Measurements from ENCODE around the gene BIK.
A peak's percentile ranks its signal among the peaks of the same experiment; 100 is the strongest.

Gene BIK, protein sequence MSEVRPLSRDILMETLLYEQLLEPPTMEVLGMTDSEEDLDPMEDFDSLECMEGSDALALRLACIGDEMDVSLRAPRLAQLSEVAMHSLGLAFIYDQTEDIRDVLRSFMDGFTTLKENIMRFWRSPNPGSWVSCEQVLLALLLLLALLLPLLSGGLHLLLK

GRCh38 chr22:43110444-43110926 lies at the start of gene BIK:
TSS of gene BIK (plus strand) at chr22:43110750. CDS start at chr22:43124023, 13,273 bp downstream.
- DNase-seq: peak; percentile 41 to 57

DNA sequence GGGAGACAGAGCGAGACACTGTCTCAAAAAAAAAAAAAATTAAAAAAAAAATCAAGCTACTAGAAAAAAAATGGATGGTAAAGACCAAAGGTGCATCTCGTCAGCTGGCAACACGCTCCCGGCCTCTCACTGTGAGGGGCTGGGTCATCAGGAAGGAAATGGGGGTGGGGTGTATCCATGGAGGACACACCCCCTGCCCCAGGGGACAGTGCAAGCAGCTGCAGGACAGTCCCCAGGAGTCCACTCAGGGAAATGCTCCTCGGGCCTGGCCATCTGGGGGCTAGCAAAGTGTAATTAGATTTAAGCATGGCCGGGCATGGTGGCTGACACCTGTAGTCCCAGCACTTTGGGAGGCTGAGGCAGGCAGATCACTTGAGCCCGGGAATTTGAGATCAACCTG lies 44.4 kb upstream of the BIK start:
- DNase-seq: no peak

- DNase-seq: no peak
Measured at GRCh38 chr22:43066844-43067385, 43.6 kb upstream of the BIK start.

- no peak for DNase-seq
Measured at GRCh38 chr22:43077121-43077877, 33.3 kb upstream of the BIK start.

- DNase-seq: no peak
Measured at GRCh38 chr22:43078522-43078921, 32.0 kb upstream of the BIK start.

- DNase-seq: no peak
Measured at GRCh38 chr22:43079742-43080141, 30.8 kb upstream of the BIK start.

GRCh38 chr22:43080616-43081015 lies 29.9 kb upstream of the BIK start:
- DNase-seq: no peak

- no peak for DNase-seq
Measured at GRCh38 chr22:43081968-43082367, 28.6 kb upstream of the BIK start.

DNA sequence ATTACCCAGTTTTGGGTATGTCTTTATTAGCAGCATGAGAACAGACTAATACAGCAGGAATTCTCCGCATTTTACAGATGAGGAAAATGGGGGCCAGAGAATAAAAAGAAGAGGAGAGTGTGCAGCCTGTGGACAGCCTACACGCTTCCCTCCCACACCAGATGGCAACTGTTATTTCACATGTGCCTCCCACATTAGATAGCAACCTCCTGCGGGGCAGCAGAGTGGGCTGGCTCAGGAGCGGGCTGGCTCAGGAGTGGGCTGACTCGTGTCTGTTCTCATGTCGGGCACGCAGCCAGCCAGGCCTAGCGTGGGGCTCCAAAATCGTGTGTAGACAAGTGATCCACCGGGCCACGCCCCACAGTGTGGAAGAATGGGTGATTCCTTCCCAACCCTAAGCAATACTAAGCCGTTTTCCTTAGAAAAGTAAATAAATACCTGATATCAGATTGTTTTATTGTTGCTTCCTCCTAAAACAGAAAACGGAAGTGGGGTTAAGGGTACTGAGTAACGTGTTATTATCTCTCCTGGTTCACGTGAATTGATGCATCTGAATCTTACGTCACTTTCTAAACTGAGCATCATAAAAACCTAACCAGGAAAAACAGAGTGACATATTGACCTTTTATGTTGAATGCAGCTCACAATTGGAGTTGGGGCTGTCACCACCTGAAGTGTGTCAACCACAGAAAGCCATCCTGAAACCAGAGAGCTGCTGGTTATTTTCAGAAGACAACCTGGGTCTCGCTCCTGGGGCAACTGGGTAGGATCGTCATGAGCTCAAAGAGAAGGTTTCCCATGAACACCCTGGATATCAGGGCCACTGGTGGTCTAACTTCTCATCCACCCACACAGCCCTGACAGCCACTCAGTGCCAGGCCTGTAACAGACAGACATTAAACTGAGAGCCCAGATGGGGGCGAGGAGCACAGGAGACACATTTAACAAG lies 24.6 kb upstream of the BIK start:
- no peak for DNase-seq

- no peak for DNase-seq
Measured at GRCh38 chr22:43088627-43088983, 21.9 kb upstream of the BIK start.

DNA sequence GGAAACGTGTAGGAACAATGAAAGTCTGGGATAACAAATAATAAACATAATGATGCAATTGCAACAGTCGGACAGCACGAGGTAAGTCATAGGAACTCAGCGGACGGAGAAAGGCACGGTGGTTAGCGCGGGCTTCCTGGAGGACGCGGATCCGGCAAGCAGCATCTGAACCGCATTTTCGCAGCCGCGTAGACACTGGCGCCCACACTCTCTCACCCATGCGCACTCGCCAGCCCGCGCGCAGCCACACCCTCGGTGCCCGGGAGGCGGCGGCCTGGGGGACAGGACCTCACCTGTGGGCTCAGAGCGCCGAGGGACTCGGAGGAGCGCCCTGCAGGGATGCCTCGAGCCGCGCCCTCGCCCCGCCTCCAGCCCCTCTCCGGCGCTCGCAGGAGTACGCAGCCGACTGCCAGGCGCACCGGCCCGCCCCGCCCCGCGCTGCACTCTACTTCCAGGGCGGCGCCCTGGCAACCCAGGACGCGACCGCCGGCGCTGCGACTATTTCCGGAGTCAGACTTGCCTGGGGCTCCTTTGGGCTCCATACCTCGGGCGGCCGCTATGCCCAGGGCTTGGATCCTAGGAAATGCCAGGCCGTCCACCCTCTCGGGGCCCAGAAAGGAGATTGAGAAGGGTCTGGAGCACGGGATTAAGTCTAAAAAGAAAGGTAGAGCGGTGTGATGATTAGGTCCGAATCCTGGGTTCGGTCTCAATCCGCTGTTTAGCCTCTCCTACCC lies 21.4 kb upstream of the BIK start, which contains the start of gene TTLL1:
Gene TTLL1 (minus strand): TSS at position 408 of the 734 bp plus-strand sequence. CDS start 13,805 bp downstream, outside the sequence.
- peak; percentile 91 to 92 for DNase-seq

DNA sequence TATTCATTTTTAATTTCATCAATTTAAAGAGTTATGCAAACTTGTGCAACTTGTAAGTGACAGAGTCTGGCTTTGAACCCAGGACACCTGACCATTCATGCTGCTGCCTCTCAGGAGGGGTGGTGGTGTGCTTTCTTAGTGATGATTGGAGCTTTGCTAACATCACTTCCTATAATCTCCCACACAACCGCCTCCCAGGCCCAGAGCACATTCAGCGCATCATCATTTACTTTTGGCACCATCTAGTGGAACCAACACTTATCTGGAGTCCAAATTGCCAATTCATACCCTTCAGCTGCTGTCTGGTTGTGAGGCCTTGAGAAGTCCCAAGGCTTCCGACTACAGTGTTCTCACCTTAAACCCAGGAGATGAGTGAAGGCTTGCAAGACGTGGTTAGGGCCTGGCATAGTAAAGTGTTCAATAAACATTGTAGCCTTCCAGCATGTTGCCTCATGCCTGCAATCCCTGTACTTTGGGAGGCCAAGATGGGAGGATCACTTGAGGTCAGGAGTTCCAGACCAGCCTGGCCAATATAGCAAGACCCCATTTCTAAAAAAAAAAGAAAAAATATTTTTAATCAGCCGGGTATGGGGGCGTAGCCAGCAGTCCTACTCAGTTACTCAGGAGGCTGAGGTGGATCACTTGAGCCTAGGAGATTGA lies 20.3 kb upstream of the BIK start:
- peak; percentile 53 to 61 for DNase-seq

DNA sequence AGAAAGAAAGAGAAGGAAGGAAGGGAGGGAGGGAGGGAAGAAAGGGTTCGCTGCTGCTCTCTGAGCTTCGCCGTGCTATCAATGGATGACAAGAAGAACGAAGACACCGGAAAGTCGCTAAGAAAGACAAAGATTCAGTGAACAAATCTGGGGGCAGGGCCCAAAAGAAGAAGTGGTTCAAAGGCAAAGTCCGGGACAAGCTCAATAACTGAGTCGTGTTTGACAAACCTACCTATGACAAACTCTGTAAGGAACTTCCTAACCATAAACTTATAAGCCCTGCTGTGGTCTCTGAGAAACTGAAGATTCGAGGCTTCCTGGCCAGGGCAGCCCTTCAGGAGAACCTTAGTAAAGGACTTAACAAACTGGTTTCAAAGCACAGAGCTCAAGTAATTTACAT lies 18.5 kb upstream of the BIK start:
- DNase-seq: no peak

- no peak for DNase-seq
Measured at GRCh38 chr22:43094085-43094484, 16.5 kb upstream of the BIK start.

DNA sequence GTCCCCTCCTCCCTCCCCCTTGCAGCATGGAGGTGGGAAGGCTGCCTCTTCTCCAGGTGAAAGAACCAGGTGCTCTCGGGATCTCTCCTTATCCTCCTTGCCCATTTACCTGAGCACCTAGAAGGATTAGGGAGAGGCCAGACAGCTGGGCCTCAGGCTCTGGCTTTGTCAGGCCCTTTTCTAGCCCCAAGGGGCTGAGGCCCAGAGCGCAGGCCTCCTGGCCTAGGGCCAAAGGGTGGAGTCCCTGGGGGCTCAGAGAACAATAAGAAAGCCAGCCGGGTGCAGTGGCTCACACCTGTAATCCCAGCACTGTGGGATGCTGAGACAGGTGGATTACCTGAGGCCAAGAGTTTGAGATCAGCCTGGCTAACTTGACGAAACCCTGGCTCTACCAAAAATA lies 16.0 kb upstream of the BIK start:
- no peak for DNase-seq

DNA sequence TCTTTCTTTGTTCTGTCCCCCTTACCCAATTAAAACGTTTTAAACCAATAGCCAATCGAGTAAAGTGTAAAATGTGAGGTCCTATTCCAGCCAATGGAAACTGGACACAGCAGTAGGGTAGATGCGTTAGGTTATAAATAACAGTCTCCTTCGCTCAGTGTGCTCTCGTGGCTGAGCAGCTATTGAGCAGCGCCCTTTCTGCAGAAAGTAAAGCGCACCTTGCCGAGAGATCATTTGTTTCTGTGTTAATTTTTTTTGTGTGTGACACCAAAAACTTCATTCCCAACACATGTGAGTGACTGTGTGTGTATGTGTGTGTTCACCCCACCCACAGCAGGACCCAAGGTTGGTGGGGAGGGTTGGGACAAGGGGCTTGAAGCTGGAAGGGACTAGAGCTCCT lies 14.1 kb upstream of the BIK start:
- DNase-seq: no peak

GRCh38 chr22:43098356-43098755 lies 12.2 kb upstream of the BIK start:
- no peak for DNase-seq

DNA sequence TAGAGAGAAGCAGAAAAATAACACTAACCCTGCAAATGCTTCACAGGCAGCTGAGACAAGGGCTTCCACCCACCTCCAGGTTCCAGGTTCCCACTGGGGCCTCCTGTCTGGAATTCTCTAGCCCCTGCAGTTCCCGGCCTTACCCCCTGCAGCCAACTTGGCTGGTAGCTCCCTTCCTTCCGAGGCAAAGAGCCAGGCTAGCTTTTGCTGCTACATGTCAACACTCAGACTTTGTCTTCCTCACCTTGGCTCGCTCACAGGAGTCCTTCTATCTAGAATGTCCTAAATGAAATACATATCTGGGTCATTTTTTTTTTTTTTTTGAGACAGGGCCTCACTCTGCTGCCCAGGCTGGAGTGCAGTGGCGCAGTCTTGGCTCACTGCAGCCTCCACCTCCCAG lies 11.5 kb upstream of the BIK start:
- DNase-seq: no peak

DNA sequence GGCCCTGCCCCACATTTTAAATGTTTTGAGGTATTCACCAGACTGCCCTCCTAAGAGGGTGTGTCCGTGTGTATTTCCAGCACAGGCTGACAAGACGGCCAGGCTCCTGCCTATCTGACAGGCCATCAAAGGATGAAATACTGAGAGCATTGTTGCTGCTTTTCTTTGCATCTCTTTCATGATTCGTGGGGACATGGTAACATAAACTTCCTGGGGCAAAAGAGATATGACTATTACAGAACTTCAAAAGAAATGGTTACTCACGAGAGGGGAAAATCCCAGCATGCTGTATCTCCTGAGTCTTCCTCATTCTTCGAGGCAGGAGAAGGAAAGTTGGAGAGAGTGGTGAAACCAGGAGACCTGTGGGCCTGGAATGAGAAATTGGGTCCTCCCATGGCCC lies 10.3 kb upstream of the BIK start:
- no peak for DNase-seq

- no peak for DNase-seq
Measured at GRCh38 chr22:43101306-43101705, 9.2 kb upstream of the BIK start.

- DNase-seq: peak; percentile 31 to 49
Measured at GRCh38 chr22:43104056-43104625, 6.4 kb upstream of the BIK start.
